ENCODE results near the gene PLPPR5.

PLPPR5 gene

DNA sequence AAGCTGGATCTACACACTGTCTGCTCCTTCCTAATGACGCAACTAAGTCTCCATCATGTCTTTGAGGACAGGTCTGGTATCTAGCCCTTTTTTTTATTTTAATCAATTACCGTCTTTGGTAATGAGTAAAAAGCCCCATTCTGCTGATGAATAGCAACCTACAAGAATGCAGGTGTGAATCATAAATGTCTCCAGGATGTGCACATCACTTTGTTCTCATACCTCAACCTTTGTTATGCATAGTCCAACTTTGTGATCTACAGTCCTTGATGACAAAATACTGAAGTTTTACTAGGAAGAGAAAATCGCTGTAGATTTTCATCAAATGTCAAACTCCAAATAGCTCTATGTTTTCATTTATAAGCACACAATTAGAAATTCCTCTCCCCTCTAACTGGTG is 39.3 kb downstream of the PLPPR5 start:
- H3K9ac ChIP-seq (ENCODE audit: low read length), result no peak overlapping the region
- H3K4me1 ChIP-seq (ENCODE audit: insufficient read depth, low read length), result no peaks in the 10 kb centered on the region
- H3K9me3 ChIP-seq (ENCODE audit: low read length), result no peaks in the 10 kb centered on the region

DNA sequence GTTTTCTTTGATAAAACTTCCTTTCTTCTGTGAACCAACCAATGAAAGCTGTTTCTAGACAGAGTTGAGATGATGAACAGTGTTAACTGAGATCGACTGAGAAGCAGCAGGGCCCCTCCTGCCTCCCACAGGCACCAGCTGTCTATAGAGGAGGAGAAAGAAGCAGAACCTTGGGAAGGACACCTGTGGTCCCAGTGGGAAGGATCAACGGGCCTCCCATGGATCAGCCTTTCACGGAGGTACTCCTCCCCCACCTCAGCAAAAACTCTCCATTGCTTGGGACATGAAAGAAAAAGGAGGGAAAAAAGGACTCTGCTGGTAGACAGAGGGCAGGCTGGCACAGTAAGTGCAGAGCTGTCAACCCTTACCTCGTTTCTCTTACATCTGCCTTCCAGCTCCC is 40.5 kb downstream of the PLPPR5 start:
- H3K4me1 ChIP-seq (ENCODE audit: insufficient read depth, low read length), result no peaks in the 10 kb centered on the region
- no peak overlapping the region for H3K9ac ChIP-seq (ENCODE audit: low read length)

More for the DNA sequence above, 39.3 kb downstream of the PLPPR5 start:
- no peak overlapping the region for H3K27ac ChIP-seq (ENCODE audit: low read depth, low read length)
- H3K36me3 ChIP-seq (ENCODE audit: insufficient read depth, low read length), result no peaks in the 10 kb centered on the region
- no peak overlapping the region for H3K4me3 ChIP-seq (ENCODE audit: low read depth in 1 of 2, low read length in 2 of 2)
- H3K27me3 ChIP-seq (ENCODE audit: control insufficient read depth in 1 of 2, insufficient read depth in 2 of 2, low read length in 2 of 2), result no peaks in the 10 kb centered on the region

DNA sequence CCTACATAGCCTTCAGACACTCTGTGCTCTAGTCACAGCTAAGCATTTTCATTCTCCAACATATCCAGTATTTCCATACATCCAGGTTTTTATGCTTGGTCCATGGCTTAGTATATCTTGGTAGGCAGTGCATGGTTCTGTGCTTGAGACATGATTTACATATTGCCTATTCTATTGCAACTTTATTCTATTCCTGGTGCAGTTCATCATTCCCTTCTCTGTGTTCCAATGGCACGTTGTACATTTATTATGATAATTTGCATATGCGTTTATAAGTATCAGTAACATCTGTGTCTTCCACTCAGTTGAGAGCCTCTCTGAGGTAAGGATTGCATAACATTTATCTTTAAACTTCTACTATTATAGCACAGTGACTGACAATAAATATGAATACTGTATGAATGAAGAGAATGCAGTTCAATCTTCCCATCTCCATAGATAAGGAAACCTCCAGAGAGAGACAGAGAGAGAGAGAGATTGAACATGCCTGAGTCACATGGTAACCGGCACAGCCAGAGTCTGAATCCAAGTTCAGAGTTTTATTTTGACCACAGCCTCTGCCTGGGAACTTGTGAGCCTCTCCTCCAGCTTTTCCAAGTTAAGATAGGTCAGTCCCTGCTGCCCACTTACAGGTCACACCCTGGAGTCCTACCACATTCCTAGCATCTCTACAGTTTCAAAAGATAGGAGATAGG is 41.5 kb downstream of the PLPPR5 start:
- Histone ChIP-seq H3K4me3 (ENCODE audit: low read depth in 1 of 2, low read length in 2 of 2) (no peak overlapping the region), H3K4me1 (ENCODE audit: insufficient read depth, low read length) (no peaks in the 10 kb centered on the region), H3K9ac (ENCODE audit: low read length) (no peak overlapping the region), H3K36me3 (ENCODE audit: insufficient read depth, low read length) (no peaks in the 10 kb centered on the region), H3K27me3 (ENCODE audit: control insufficient read depth in 1 of 2, insufficient read depth in 2 of 2, low read length in 2 of 2) (no peaks in the 10 kb centered on the region), H3K9me3 (ENCODE audit: low read length) (no peaks in the 10 kb centered on the region), H3K27ac (ENCODE audit: low read depth, low read length) (no peak overlapping the region)

More for the DNA sequence above, 40.5 kb downstream of the PLPPR5 start:
- no peaks in the 10 kb centered on the region for H3K36me3 ChIP-seq (ENCODE audit: insufficient read depth, low read length)
- H3K9me3 ChIP-seq (ENCODE audit: low read length), result no peaks in the 10 kb centered on the region
- no peak overlapping the region for H3K27ac ChIP-seq (ENCODE audit: low read depth, low read length)
- H3K27me3 ChIP-seq (ENCODE audit: control insufficient read depth in 1 of 2, insufficient read depth in 2 of 2, low read length in 2 of 2), result no peaks in the 10 kb centered on the region
- H3K4me3 ChIP-seq (ENCODE audit: low read depth in 1 of 2, low read length in 2 of 2), result no peak overlapping the region

DNA sequence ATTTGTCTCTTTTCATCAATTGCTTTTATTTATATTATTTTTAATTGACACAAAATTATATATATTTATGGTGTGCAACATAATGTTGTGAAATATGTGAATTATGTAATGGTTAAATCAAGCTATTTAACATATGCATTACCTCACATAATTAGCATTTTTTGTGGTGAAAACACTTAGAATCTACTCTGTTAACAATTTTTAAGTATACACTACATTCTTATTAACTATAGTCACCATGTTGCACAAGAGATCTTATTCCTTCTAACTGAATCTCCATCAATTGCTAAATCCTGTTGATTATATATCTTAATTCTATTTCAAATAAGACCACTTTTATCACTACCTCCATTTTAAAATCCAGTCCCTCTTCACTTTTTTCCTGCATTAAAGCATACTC is 42.5 kb downstream of the PLPPR5 start:
- H3K4me3 ChIP-seq (ENCODE audit: low read depth in 1 of 2, low read length in 2 of 2), result no peak overlapping the region
- H3K9ac ChIP-seq (ENCODE audit: low read length), result no peak overlapping the region
- no peak overlapping the region for H3K27ac ChIP-seq (ENCODE audit: low read depth, low read length)
- H3K27me3 ChIP-seq (ENCODE audit: control insufficient read depth in 1 of 2, insufficient read depth in 2 of 2, low read length in 2 of 2), result no peaks in the 10 kb centered on the region
- H3K36me3 ChIP-seq (ENCODE audit: insufficient read depth, low read length), result no peaks in the 10 kb centered on the region
- H3K9me3 ChIP-seq (ENCODE audit: low read length), result no peaks in the 10 kb centered on the region
- no peaks in the 10 kb centered on the region for H3K4me1 ChIP-seq (ENCODE audit: insufficient read depth, low read length)

DNA sequence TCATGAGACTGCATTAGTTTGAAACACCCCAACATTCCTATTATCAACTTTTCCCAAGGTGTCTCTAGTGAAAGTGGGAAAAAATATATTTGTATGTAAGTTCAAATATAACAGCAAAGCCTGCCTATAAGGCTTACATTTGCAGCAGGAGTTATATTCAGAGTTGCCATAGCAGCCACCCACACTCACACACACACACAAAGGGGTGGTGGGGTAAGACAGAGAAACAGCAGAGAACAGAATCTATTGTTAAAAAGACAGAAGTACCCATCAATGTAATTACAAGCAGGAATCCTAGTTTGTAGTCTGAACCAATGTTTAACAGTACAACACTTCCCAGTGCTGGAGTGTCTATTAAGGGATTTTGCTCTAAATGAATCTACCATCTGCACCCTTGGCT is 55.0 kb downstream of the PLPPR5 start:
- H3K36me3 ChIP-seq (ENCODE audit: insufficient read depth, low read length), result no peaks in the 10 kb centered on the region
- H3K9ac ChIP-seq (ENCODE audit: low read length), result no peak overlapping the region
- H3K4me3 ChIP-seq (ENCODE audit: low read depth in 1 of 2, low read length in 2 of 2), result no peak overlapping the region
- H3K9me3 ChIP-seq (ENCODE audit: low read length), result no peaks in the 10 kb centered on the region
- H3K27me3 ChIP-seq (ENCODE audit: control insufficient read depth in 1 of 2, insufficient read depth in 2 of 2, low read length in 2 of 2), result no peaks in the 10 kb centered on the region
- H3K27ac ChIP-seq (ENCODE audit: low read depth, low read length), result no peak overlapping the region
- H3K4me1 ChIP-seq (ENCODE audit: insufficient read depth, low read length), result no peaks in the 10 kb centered on the region

DNA sequence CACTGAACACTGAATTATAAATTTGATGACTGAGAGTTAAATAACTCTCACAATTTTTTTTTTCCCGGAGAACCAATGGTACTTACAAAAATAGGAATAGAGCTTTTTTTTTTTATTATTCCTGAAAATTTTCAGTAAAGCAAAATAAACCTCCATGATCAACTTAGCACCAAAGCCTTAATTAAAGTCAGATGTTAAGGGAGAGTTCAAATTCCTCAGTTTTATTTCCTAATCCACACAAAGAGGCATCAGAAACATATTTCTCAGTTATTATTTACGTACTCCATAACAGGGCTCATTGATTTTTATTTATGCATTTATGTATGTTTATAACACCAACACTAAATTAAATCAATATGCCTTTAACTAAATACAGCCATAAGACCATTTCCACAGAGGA is 55.5 kb downstream of the PLPPR5 start:
- H3K4me3 ChIP-seq (ENCODE audit: low read depth in 1 of 2, low read length in 2 of 2), result no peak overlapping the region
- H3K27ac ChIP-seq (ENCODE audit: low read depth, low read length), result no peak overlapping the region
- H3K9me3 ChIP-seq (ENCODE audit: low read length), result no peaks in the 10 kb centered on the region
- H3K36me3 ChIP-seq (ENCODE audit: insufficient read depth, low read length), result no peaks in the 10 kb centered on the region
- H3K9ac ChIP-seq (ENCODE audit: low read length), result no peak overlapping the region
- no peaks in the 10 kb centered on the region for H3K27me3 ChIP-seq (ENCODE audit: control insufficient read depth in 1 of 2, insufficient read depth in 2 of 2, low read length in 2 of 2)
- H3K4me1 ChIP-seq (ENCODE audit: insufficient read depth, low read length), result no peaks in the 10 kb centered on the region

DNA sequence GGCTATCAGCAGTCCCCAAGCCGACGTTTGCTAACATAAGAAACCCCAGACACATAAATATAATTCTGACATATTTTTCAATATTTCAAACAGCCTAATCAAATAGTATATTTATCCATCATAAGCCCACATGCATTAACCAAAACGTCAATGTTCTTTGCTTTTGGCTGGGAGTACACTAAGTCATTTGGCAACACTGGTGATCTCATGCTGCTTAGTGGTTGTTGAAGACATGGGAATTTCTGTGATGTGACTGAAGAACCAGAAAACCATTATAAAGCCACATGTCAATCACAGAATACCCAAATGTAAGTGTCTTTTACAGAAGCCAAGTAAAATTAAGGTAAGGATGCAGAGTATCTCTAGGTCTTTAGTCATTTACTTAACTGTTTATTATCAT is 57.6 kb downstream of the PLPPR5 start:
- H3K4me3 ChIP-seq (ENCODE audit: low read depth in 1 of 2, low read length in 2 of 2), result no peak overlapping the region
- no peaks in the 10 kb centered on the region for H3K9me3 ChIP-seq (ENCODE audit: low read length)
- no peaks in the 10 kb centered on the region for H3K36me3 ChIP-seq (ENCODE audit: insufficient read depth, low read length)
- H3K4me1 ChIP-seq (ENCODE audit: insufficient read depth, low read length), result no peaks in the 10 kb centered on the region
- H3K9ac ChIP-seq (ENCODE audit: low read length), result no peak overlapping the region
- no peak overlapping the region for H3K27ac ChIP-seq (ENCODE audit: low read depth, low read length)
- H3K27me3 ChIP-seq (ENCODE audit: control insufficient read depth in 1 of 2, insufficient read depth in 2 of 2, low read length in 2 of 2), result no peaks in the 10 kb centered on the region

DNA sequence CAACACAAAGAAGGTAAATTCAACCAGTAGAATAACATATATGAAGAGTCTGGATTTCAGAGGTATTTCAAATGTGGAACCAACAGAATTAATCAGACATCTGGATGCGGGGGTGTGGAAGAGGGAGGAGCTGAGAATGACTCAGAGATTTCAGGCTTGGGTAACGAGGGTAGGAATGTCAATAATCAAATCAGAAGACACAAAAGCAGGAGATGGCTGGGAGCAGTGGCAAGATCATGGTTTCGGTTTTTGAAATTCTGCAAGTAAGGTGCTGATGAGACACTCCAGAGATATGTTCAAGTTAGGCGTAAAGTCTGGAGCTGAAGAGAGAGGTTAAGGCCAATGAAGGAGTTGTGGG is 64.0 kb downstream of the PLPPR5 start:
- Histone ChIP-seq H3K4me3 (ENCODE audit: low read depth in 1 of 2, low read length in 2 of 2) (no peak overlapping the region), H3K36me3 (ENCODE audit: insufficient read depth, low read length) (no peaks in the 10 kb centered on the region), H3K27ac (ENCODE audit: low read depth, low read length) (no peak overlapping the region), H3K27me3 (ENCODE audit: control insufficient read depth in 1 of 2, insufficient read depth in 2 of 2, low read length in 2 of 2) (no peaks in the 10 kb centered on the region), H3K4me1 (ENCODE audit: insufficient read depth, low read length) (no peaks in the 10 kb centered on the region), H3K9ac (ENCODE audit: low read length) (no peak overlapping the region), H3K9me3 (ENCODE audit: low read length) (no peaks in the 10 kb centered on the region)

DNA sequence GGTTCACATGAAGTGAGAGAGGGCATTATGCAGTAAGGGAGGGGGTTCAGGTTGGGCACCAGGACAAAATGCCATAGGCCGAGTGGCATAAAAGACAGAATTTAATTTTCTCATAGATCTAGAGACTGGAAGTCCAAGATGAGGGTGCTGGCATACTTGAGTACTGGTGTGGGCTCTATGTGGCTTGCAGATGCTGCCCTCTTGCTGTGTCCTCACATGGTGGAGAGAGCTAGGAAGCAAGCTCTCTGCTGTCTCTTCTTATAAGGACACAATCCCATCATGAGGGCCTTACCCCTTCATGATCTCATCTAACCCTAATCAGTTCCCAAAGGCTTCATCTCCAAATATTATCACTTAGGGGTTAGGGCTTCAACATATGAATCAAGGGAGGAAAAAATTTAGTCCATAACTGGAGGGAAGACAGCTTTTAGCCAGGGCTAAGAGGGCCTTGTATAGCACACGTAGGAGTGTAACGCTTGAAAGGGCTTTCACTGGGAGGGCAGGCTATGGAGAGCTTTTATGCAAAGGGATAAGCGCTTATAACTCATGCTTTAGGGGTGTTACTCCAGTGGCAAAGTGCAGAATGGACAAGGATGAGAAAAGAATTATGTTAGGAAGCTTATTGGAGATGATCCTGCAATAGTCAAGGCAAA is 64.5 kb downstream of the PLPPR5 start:
- no peak overlapping the region for H3K9ac ChIP-seq (ENCODE audit: low read length)
- H3K4me3 ChIP-seq (ENCODE audit: low read depth in 1 of 2, low read length in 2 of 2), result no peak overlapping the region
- H3K36me3 ChIP-seq (ENCODE audit: insufficient read depth, low read length), result no peaks in the 10 kb centered on the region
- no peak overlapping the region for H3K27ac ChIP-seq (ENCODE audit: low read depth, low read length)
- H3K9me3 ChIP-seq (ENCODE audit: low read length), result no peaks in the 10 kb centered on the region
- no peaks in the 10 kb centered on the region for H3K27me3 ChIP-seq (ENCODE audit: control insufficient read depth in 1 of 2, insufficient read depth in 2 of 2, low read length in 2 of 2)
- no peaks in the 10 kb centered on the region for H3K4me1 ChIP-seq (ENCODE audit: insufficient read depth, low read length)

DNA sequence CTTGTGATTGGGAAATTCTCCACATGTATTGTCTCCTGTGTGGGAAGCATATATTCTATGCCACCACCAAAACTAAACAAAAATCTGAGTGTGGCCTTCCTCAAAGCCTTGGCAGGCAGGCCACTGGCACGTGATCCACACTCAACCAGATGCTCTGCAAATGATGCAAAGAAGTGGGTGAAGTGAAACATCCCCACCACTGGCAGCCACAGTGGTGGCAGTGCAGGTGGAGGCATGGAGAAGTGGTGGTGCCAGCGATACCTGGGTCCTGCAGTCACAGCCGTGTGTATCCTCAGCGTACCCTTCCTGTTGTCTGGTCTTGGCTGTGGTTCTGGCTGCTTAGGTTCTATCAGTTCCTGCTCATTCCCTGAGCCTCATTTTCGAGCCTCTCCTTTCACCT is 65.2 kb downstream of the PLPPR5 start:
- H3K9me3 ChIP-seq (ENCODE audit: low read length), result no peaks in the 10 kb centered on the region
- no peaks in the 10 kb centered on the region for H3K4me1 ChIP-seq (ENCODE audit: insufficient read depth, low read length)
- no peak overlapping the region for H3K9ac ChIP-seq (ENCODE audit: low read length)
- no peaks in the 10 kb centered on the region for H3K36me3 ChIP-seq (ENCODE audit: insufficient read depth, low read length)
- H3K4me3 ChIP-seq (ENCODE audit: low read depth in 1 of 2, low read length in 2 of 2), result no peak overlapping the region
- H3K27ac ChIP-seq (ENCODE audit: low read depth, low read length), result no peak overlapping the region
- no peaks in the 10 kb centered on the region for H3K27me3 ChIP-seq (ENCODE audit: control insufficient read depth in 1 of 2, insufficient read depth in 2 of 2, low read length in 2 of 2)

DNA sequence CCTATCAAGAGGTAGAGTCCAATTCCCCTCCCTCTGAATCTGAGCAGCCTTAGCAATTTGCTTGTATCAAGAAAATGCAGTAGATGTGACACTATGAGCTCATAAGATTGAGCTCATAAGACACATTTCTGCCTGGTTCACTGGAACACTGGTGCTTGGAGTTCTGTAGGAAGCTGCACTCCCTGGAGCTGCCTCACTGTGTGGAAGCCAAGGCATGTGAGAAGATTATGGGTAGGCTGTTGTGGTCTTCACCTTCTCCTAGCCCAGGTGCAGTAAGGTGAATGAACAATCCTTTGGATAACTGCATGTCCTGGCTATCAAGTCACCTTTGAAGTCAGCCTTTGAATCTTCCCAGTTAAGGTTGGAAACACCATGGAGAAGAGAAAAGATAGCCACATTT is 67.3 kb downstream of the PLPPR5 start:
- H3K4me3 ChIP-seq (ENCODE audit: low read depth in 1 of 2, low read length in 2 of 2), result no peak overlapping the region
- no peak overlapping the region for H3K9ac ChIP-seq (ENCODE audit: low read length)
- no peaks in the 10 kb centered on the region for H3K27me3 ChIP-seq (ENCODE audit: control insufficient read depth in 1 of 2, insufficient read depth in 2 of 2, low read length in 2 of 2)
- no peaks in the 10 kb centered on the region for H3K4me1 ChIP-seq (ENCODE audit: insufficient read depth, low read length)
- no peaks in the 10 kb centered on the region for H3K36me3 ChIP-seq (ENCODE audit: insufficient read depth, low read length)
- no peaks in the 10 kb centered on the region for H3K9me3 ChIP-seq (ENCODE audit: low read length)
- H3K27ac ChIP-seq (ENCODE audit: low read depth, low read length), result no peak overlapping the region

DNA sequence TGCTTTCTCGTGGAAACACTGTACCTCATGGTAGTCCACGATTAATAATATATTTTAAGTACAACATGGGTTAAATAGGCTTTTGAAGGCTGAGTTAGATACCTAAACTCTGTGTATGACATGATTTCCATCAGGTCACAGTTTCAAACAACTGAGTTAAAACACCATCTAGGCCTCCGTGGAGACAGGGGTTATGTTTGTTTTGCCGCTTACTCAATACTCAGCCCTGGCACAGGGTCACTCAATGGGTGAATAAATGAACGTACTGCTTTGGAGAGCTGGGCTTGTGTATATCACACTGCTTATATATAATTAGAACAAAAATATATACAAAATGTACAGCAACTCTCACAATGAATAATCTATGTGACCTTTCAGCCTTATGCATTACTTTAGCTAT is 72.5 kb downstream of the PLPPR5 start:
- Histone ChIP-seq H3K9ac (ENCODE audit: low read length) (no peak overlapping the region), H3K36me3 (ENCODE audit: insufficient read depth, low read length) (no peaks in the 10 kb centered on the region)

More for the DNA sequence above, 72.5 kb downstream of the PLPPR5 start:
- Histone ChIP-seq H3K27me3 (ENCODE audit: control insufficient read depth in 1 of 2, insufficient read depth in 2 of 2, low read length in 2 of 2) (no peaks in the 10 kb centered on the region), H3K9me3 (ENCODE audit: low read length) (no peaks in the 10 kb centered on the region), H3K4me3 (ENCODE audit: low read depth in 1 of 2, low read length in 2 of 2) (no peak overlapping the region), H3K27ac (ENCODE audit: low read depth, low read length) (no peak overlapping the region), H3K4me1 (ENCODE audit: insufficient read depth, low read length) (no peaks in the 10 kb centered on the region)
